Retinal pigment epithelial cell (primary cell): Measurements from ENCODE around the gene HOXB5.

Experiments used
- DNase-seq: peaks from one replicate; pipeline ENCODE4 v3.0.0-alpha.2; 2010; ENCODE audit warnings: low read depth
- H3K4me3 ChIP-seq: 2 replicates; pipeline ENCODE4 v1.5.1; 2011; ENCODE audit warnings: mild to moderate bottlenecking, low read length, control low read depth, moderate library complexity
- CTCF ChIP-seq: conservative IDR thresholded peaks from 2 replicates; pipeline ENCODE4 v1.5.1; 2011; ENCODE audit warnings: low read depth, low read length, control low read depth, inconsistent platforms

Gene HOXB5

GRCh38 chr17:48584223-48584741 is 9.3 kb downstream of the HOXB5 start:
- no peak for TF ChIP-seq CTCF
- no peak for DNase-seq
- no peak overlapping the region for H3K4me3 ChIP-seq

GRCh38 chr17:48583708-48584222 is 9.8 kb downstream of the HOXB5 start:
- no peak for TF ChIP-seq CTCF
- no peak overlapping the region for H3K4me3 ChIP-seq
- no peak for DNase-seq

- no peak overlapping the region for H3K4me3 ChIP-seq
- DNase-seq, result no peak
- TF ChIP-seq CTCF, result no peak
These were observed 10.9 kb downstream of the HOXB5 start for GRCh38 chr17:48582750-48583069.

GRCh38 chr17:48579760-48580554 is 13.6 kb downstream of the HOXB5 start:
- no peak for DNase-seq
- no peak overlapping the region for H3K4me3 ChIP-seq
- TF ChIP-seq CTCF, result no peak

- no peak overlapping the region for H3K4me3 ChIP-seq
These were observed 14.2 kb downstream of the HOXB5 start for GRCh38 chr17:48579471-48579759.

GRCh38 chr17:48578616-48579470 is 14.7 kb downstream of the HOXB5 start:
- TF ChIP-seq CTCF, result no peak
- H3K4me3 ChIP-seq, result no peak overlapping the region
- DNase-seq, result no peak

More at GRCh38 chr17:48579471-48579759, 14.2 kb downstream of the HOXB5 start:
- no peak for TF ChIP-seq CTCF
- no peak for DNase-seq
